ENCODE measurements around the gene CACNA2D4.

CACNA2D4 gene

DNA sequence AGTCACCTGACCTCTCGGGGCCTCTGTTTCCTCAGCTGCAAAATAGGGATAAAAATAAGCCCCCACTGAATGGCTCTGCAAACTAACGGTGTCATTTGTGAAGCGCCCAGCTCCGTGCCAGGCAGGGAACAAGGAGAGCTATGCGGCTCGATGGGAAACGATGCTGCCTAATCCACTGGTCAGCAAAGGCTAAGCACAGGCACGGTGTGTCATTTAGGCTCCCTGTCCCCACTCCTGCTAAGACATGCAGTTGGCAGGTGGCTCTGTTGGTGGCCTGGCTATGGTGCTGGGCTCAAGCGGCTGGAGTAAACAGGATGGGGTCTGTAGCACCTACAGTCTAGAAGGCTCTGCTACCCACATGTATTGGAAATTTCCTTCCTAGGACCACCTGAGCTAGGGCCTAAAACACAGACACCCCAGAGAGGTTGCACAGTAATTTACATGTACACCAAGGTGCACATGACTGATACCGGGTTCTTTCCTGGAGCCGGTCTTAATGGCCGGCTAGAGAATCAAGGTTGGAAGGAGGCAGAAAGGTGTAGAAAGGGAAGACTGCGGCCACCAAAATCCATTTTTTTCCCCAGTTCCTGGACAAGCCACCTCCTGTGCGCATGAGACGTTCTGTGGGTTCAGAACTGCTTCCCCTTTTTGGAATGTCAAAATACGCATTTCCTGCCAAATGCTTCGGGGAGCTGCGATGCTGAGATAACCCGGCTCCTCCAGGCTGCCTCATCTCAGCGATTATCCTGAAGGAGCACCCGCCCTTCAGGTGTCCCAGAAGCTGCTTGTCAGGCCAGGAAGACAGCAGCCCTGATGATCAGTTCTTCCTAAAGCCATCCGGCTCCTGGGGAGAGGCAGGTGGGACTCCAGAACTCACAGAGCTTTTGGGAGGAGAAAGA, 1.0 kb downstream of the CACNA2D4 start:
- DNase-seq, result no peak

DNA sequence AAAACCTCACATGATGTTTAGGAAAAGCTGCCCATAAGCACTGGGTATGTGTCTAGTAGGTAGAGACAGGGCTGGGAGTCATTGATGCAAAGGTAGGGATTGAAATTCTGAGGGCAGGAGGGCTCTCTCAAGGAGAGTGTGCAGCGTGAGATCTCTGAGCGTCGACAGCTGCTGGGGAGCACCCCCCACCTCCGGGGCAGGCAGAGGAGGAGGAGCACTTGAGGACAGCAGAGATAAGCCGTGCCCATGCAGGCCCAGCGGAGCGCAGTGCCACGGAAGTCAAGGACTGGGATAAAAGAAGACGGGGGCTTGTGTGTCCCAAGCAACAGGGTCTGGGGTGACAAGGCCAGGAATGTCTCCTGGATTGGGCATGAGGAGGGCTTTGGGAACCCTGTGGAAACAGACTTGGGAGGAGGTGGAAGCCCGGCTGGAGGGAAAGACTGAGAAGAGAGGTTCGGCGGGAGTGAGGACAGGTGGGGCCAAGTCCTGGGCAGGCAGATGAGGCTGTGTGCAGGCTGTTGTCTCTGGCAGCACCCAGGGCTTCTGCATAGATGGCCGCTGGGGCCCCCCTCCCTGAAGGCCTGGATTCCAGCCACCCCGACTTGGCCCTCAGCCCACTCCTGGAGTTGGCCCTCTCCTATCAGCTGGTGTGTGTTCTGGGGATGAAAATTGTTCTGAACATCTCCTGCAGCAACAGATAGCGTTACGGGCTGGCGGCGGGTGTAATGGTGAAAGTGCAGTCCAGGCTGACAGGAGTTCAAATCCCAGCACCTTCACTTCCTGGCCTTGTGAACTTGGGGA, 1.9 kb downstream of the CACNA2D4 start:
- DNase-seq, result no peak

DNA sequence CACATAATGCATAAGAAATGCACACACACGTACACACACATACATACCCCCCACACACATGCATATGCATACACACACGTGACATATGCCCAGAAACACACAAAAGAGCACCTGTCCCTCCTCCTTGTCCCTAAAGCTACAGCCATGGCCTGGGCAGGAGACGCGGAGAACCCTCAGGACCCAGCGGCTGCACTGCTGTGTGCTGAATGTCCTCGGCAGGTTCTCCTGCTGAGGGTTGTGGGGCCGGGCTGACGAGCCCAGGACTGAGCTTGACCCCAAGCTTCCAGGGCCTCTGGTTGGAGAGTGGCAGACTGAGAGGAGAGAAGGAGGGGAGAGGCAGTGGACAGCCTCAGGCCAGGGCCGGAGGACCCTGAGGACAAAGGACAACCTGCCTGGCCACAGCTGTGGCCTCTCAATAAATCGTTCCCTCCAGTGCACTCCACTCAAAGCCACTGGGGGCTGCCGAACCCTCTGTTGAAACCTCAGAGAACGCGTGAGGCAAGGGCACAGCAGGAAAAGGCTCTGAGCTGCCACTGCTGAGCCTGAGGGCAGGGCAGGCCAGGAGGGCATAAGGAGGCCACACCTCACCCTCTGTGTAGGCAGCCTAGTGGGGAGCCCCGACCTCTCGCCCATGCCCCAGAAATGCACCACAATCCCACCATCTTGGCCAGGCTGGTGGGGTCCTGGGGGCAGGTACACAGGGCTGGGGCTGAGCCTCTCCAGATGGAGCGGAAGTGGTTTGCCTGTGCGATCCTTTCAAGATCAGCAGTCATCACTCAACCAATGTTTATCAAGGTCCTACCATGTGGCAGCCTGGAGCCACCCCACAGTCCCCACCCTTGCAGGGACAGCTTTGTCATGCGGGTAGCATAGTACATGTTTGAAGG, 3.1 kb downstream of the CACNA2D4 start:
- peak; percentile 41 for DNase-seq

DNA sequence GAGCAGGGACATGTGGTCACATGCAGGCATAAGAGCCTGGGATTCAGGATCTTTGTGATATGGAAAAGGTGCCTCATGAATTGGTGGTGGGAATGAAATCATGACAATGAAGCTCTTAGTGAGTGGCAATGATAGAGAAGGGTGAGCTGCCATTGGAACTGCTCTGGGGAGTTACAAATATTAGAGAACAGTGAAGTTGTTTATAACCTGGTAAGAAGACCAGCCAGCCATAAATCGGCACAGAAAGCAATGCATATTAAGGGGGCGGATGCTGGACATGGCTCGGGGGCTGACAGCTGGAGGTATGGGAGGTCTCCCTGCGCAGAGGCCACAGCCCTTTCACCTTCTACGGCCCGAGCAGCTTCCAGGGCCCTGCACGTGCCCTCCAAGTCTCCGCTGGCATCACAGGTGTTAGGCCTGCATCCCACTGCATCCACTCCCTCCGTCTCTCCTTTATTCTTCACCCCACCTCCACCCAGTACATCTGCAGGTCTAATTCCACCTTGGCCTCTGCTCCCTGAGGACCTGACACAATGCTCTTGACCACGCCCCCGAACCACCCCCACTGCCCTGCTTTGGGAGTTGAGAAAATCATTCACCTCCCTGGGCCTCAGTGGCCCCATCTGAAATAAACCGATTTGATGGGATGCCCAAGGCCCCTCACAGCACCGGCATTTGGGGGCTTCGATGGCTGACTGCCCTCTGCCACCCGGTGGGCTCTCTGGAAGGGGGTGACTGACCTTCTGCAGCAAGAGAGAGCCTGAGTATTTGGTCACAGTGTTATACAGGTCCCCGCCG, 4.1 kb downstream of the CACNA2D4 start:
- DNase-seq, result no peak

- DNase-seq, result no peak
Observed at GRCh38 chr12:1913377-1914113, 4.9 kb downstream of the CACNA2D4 start.

GRCh38 chr12:1912580-1913376, 5.7 kb downstream of the CACNA2D4 start:
- DNase-seq, result no peak

DNA sequence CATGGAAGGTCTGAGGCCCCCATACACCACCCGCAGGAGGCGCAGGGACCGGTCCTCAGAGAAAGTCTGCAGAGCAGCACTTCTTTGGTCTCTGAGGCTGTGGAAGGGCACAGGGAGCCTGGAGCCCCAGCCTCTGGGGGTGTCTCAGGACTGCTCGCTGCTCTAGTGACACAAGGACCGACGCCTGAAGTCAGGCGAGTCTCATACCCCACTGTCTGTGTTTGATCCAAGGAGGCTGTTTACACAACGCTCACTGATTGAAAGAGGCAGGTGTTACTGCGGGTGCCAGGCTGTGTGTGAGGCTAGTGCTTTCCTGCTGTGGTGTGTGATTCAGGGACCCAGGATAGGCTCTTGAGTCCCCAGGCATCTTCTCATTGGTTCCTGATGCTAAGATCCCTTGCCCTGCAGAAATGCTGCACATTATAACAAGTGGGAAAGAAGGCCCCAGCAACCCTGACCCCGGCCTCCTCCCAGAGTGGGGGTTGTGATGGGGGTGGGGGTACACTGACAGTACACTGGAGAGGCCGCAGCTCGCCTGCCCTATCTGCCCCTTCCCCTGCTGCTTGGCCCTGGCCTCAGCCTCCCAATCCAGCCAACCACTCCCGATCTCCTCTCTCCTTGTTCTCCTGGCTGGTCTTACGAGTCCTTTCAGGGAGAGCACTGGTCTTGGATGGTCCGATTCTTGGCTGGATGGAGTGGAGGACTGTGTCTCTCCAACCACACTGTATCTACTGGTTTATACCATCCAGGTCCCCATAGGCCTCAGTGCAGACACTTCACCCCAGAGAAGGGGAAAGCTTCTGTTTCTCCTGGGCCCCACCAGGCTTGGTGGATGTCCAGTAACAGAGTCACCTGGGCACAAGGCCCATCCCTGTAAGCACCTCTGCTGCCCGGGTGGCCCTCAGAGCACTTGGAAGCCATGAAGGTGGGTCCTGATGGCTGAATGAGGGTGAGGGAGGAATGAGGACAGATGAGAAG, 6.6 kb downstream of the CACNA2D4 start:
- DNase-seq, result no peak

DNA sequence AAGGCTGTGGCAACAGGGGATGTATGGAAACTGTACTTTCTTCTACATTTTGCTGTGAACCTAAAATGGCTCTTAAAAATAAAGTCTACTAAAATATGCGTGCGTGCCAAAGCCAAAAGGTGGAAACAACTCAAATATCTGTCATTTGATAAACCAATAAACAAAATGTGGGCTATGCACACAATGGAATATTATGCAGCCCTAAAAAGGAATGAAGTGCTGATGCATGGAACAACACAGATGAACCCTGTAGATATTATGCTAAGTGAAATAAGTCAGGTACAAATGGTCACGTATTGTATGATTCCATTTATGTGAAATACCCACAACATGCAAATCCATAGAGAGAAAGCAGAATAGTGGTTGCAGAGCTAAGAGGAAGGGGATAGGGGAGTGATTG, 8.0 kb downstream of the CACNA2D4 start:
- no peak for DNase-seq

GRCh38 chr12:1908758-1909157, 9.7 kb downstream of the CACNA2D4 start:
- no peak for DNase-seq

DNA sequence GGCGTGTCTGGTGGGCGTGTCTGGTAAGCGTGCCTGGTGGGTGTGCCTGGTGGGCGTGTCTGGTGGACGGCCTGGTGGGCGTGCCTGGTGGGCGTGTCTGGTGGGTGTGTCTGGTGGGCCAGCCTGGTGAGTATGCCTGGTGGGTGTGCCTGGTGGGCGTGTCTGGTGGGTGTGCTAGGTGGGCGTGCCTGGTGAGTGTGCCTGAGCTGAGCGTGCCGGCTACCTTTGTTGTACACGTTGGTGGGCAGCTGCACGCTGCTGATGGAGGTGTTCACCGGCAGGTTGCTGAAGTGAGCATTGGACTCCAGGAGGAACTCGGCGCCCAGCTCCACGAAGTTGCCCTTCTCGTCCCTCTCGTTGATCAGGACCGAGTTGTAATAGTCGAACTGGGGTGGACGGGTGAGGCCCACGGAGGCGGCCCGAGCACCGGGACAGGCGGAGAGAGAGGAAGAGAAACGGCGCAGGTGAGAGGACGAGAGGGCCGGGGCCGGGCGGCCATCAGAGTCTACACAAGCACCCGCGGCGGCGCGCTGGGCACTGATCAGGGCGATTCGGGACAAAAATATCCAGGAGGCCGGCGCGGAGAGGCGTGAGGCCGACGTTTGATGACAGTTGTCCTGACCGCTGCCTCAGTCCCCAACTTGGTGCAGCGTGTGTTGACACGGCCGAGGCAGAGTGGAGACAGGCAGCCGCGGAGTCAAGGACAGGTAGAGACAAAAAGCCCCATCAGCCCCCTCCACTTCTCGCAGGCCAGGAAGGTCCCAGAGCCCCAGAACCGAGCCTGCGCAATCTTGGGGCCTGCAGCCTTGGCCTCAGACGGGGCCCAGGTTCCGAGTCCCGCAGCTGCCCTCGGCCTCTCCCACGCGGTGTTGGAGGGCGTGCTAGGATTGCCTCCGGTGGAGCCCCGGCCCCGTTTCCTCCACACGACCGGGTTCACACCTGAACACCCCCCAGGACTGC, 10.5 kb downstream of the CACNA2D4 start:
- peak; percentile 35 for DNase-seq

DNA sequence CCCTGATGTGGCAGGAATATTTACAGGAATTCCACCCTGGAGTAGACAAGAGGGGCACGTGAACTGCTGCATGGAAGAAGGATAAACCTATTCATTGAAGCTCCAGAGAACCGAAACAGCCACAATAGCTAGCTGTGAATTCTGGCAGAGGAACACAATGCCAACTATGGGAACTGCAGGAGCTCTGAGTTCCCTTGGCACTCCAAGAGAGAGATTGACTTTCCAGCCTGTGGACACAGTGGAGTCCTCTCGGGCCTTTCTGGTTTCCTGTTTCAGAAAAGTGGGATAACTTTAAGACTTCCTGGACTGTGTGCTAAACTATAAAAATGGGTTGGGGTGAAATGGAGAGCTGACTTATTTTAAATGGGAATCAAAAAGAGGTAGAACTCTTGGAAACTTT, 11.9 kb downstream of the CACNA2D4 start:
- no peak for DNase-seq

- DNase-seq, result no peak
Observed at GRCh38 chr12:1904875-1905274, 13.6 kb downstream of the CACNA2D4 start.

DNA sequence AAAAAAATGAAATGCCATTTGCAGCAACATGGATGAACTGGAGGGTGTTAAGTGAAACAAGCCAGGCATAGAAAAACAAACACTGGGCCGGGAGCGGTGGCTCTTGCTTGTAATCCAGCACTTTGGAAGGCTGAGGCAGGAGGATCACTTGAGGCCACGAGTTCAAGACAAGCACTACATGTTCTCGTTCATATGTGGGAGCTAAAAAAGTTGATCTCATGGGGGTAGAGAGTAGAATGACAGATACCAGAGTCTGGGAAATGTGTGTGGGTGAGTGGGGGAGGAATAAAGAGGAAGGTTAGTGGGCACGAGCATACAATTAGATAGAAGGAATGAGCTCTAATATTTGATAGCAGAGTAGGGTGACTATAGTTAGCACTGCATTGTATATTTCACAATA, 21.5 kb downstream of the CACNA2D4 start:
- DNase-seq, result no peak

DNA sequence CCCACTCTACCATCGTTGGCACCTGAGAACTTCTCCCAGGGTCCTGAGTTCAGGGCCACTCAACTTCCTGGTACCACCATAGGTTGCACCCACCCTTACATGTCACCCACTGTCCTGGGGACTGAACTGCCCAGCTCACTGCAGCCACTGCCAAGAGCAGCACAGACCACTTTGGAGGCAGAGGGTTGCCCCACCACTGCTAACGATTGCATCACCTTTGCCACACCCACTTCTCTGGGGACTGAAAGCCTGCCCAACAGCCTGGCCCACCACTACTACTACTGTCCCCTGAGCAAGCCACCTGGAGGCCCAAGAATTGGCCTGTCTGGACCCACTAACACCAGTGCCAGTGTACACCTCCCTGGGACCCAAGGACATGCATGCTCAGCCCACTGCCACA, 27.6 kb downstream of the CACNA2D4 start:
- DNase-seq, result no peak

- no peak for DNase-seq
Observed at GRCh38 chr12:1890119-1890703, 28.2 kb downstream of the CACNA2D4 start.

GRCh38 chr12:1888923-1889322, 29.5 kb downstream of the CACNA2D4 start:
- no peak for DNase-seq

GRCh38 chr12:1886396-1887008, 31.9 kb downstream of the CACNA2D4 start:
- no peak for DNase-seq

Data from CD4-positive, alpha-beta T cell treated with Interleukin-12 subunit alpha and Interleukin-12 subunit beta, for 1 hour (primary cell).